Tibial nerve (tissue), 3 donors: ENCODE results near the gene TRMT44.

ENCODE experiments used
- POLR2A ChIP-seq, 2 donors: fragments of 450-650 bp; IDR thresholded peaks; one replicate each; pipeline ENCODE4 v1.6.1; 2017; ENCODE audit warnings: antibody characterized with exemption in 2 of 2, mild to moderate bottlenecking in 2 of 2, moderate library complexity in 2 of 2
- TF ChIP-seq, protein P1 (sequence below), 5 experiments: fragments of 200-600 bp in 3 of 5; fragments of 450-650 bp in 2 of 5; sonication (generic) in 3 of 5; IDR thresholded peaks; one replicate each; pipeline ENCODE4 v1.5.1; 2016 to 2019; ENCODE audit warnings: antibody characterized with exemption in 5 of 5, mild to moderate bottlenecking in 3 of 5, moderate library complexity in 2 of 5

DNA sequence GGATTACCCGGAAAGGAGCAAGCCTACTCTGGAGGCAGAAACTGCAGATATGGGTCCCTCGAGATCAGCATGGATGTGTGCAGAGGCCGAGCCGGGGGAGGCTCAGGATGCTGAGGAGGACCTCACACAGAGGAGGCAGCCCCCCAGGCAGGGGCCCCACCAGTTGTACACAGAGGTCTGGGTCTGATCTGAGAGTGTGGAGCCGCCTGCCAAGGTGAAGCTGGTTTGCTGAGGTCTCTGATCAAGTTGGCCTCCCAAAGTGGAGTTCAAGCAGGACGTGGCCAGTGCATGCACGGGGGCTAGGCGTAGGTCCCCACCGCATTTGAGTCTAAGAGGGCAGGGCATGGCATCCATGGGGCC is 35.1 kb upstream of the TRMT44 start:
- TF ChIP-seq POLR2A (IDR thresholded peaks at IDR 0.05) = no peak
- TF ChIP-seq, protein P1, sequence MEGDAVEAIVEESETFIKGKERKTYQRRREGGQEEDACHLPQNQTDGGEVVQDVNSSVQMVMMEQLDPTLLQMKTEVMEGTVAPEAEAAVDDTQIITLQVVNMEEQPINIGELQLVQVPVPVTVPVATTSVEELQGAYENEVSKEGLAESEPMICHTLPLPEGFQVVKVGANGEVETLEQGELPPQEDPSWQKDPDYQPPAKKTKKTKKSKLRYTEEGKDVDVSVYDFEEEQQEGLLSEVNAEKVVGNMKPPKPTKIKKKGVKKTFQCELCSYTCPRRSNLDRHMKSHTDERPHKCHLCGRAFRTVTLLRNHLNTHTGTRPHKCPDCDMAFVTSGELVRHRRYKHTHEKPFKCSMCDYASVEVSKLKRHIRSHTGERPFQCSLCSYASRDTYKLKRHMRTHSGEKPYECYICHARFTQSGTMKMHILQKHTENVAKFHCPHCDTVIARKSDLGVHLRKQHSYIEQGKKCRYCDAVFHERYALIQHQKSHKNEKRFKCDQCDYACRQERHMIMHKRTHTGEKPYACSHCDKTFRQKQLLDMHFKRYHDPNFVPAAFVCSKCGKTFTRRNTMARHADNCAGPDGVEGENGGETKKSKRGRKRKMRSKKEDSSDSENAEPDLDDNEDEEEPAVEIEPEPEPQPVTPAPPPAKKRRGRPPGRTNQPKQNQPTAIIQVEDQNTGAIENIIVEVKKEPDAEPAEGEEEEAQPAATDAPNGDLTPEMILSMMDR (IDR thresholded peaks at IDR 0.05) = no peak
